ENCODE measurements around the gene MRC1. TPM values are rescaled to one million over a fixed set of nuclear protein-coding genes. Genes with fewer than 3 reads are reported as not detected.

MRC1 gene
- total RNA-seq = 15.1 TPM

DNA sequence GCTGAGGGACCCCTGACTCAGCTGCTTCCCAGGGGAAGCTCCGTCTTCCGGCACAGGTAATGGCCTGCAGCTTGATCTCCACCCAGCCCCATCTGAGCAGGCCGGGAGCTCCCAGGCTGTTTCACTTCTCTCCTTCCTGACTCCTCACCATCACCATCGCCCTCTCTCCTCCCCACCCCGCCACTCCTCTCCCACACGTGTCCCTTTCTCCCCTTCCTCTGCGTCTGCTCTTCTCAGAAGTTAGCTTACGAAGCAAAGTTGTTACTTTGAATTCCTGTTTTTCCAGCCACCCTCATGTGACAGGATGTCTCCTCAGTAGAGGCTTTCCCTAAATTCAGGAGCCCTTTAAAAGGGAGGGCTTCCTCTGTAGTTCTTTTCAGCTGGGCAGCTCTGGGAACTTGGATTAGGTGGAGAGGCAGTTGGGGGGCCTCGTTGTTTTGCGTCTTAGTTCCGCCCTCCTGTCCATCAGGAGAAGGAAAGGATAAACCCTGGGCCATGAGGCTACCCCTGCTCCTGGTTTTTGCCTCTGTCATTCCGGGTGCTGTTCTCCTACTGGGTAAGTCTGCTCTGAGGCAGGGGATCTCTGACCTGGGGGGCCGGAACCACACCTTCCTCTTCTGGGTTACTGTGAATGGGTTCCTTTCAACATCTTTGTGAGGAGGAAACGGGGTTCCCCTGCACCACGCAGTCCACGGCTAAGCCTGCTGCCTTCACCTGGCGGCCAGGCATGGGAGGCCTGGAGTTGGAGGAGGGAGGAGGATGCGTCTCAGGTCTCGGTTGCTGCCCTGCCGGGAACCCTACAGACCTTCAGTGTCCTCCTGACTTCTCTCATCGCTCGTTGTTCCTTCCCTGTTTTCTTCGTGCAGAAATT, at the start of gene MRC1:
Gene MRC1 (plus strand): TSS at position 378 of the 871 bp plus-strand sequence. CDS start 118 bp downstream, at position 496.
- Histone ChIP-seq H3K27me3 (no peaks in the 10 kb centered on the region), H3K36me3 (no peaks in the 10 kb centered on the region), H3K4me1 (no peaks in the 10 kb centered on the region), H3K4me3 (peak within 1 kb of the TSS in 1 of 2 donors; percentile 45), H3K27ac (no peak within 1 kb of the TSS), H3K9me3 (no peaks in the 10 kb centered on the region)
- TF ChIP-seq, protein P1, sequence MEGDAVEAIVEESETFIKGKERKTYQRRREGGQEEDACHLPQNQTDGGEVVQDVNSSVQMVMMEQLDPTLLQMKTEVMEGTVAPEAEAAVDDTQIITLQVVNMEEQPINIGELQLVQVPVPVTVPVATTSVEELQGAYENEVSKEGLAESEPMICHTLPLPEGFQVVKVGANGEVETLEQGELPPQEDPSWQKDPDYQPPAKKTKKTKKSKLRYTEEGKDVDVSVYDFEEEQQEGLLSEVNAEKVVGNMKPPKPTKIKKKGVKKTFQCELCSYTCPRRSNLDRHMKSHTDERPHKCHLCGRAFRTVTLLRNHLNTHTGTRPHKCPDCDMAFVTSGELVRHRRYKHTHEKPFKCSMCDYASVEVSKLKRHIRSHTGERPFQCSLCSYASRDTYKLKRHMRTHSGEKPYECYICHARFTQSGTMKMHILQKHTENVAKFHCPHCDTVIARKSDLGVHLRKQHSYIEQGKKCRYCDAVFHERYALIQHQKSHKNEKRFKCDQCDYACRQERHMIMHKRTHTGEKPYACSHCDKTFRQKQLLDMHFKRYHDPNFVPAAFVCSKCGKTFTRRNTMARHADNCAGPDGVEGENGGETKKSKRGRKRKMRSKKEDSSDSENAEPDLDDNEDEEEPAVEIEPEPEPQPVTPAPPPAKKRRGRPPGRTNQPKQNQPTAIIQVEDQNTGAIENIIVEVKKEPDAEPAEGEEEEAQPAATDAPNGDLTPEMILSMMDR (IDR thresholded peaks at IDR 0.05) = no peak
- DNase-seq (ENCODE audit: low spot score in 2 of 2) = no peak
- intact Hi-C loops (cut with DNase I) = no loop called here

- no peak for DNase-seq (ENCODE audit: low spot score in 2 of 2)
- Histone ChIP-seq H3K4me1 (no peaks in the 10 kb centered on the region), H3K9me3 (no peaks in the 10 kb centered on the region), H3K27ac (no peak overlapping the region), H3K36me3 (no peaks in the 10 kb centered on the region), H3K27me3 (no peaks in the 10 kb centered on the region), H3K4me3 (no peak overlapping the region)
- TF ChIP-seq, protein P1 (IDR thresholded peaks at IDR 0.05) = no peak
- intact Hi-C loops (cut with DNase I) = no loop called here
Observed at GRCh38 chr10:17764142-17764541, 45.0 kb upstream of the MRC1 start.

DNA sequence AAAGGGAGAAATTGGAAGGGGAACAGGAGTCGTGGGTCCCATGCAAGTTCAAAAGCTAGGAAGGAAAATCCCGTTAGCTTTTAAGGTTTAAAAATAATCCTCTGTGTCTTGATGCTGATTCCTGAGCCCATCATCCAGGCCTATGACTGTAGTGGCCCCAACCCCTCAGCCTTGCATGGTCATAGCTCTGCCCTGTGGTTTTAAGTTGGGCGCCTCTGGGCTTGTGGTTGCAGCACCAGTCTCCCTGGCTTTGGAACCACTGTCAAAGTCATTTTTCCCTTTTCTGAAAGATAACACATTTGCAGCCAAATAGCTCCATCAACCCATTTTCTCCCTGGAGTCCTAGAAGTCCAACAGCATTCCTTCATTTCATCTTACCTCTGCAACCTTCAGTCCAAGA, 43.5 kb upstream of the MRC1 start:
- DNase-seq (ENCODE audit: low spot score in 2 of 2) = no peak
- TF ChIP-seq, protein P1 (IDR thresholded peaks at IDR 0.05) = no peak
- H3K4me1 ChIP-seq = no peaks in the 10 kb centered on the region
- no peaks in the 10 kb centered on the region for H3K9me3 ChIP-seq
- H3K36me3 ChIP-seq = no peaks in the 10 kb centered on the region
- no peaks in the 10 kb centered on the region for H3K27me3 ChIP-seq
- no peak overlapping the region for H3K4me3 ChIP-seq
- no peak overlapping the region for H3K27ac ChIP-seq
- intact Hi-C loops (cut with DNase I) = no loop called here

- TF ChIP-seq, protein P1 (IDR thresholded peaks at IDR 0.05) = no peak
Observed at GRCh38 chr10:17766731-17767130, 42.4 kb upstream of the MRC1 start.

DNA sequence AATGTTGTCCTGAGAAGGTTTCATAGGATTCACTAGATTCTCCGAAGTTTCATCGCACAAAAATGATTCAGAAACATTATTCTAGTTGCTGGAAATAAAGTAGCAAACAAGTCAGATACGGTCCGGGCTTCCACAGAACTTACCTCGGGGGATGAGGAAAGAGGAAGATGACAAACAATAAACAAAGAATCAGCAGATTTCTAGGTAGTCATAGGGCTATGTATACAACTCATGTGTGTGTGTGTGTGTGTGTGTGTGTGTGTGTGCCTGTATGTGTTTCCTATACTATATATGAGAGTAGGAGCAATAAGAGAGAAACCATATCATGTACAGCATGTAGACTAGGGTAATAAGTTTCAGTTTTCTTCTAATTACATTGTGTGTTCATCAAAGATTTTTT, 40.7 kb upstream of the MRC1 start:
- no peaks in the 10 kb centered on the region for H3K4me1 ChIP-seq
- no peaks in the 10 kb centered on the region for H3K9me3 ChIP-seq
- H3K36me3 ChIP-seq = no peaks in the 10 kb centered on the region
- TF ChIP-seq, protein P1 (IDR thresholded peaks at IDR 0.05) = no peak
- no peak overlapping the region for H3K4me3 ChIP-seq
- intact Hi-C loops (cut with DNase I) = no loop called here
- no peak overlapping the region for H3K27ac ChIP-seq
- H3K27me3 ChIP-seq = no peaks in the 10 kb centered on the region
- no peak for DNase-seq (ENCODE audit: low spot score in 2 of 2)

More at GRCh38 chr10:17766731-17767130, 42.4 kb upstream of the MRC1 start:
- H3K9me3 ChIP-seq = no peaks in the 10 kb centered on the region
- intact Hi-C loops (cut with DNase I) = no loop called here
- H3K4me3 ChIP-seq = no peak overlapping the region
- no peak for DNase-seq (ENCODE audit: low spot score in 2 of 2)
- no peaks in the 10 kb centered on the region for H3K36me3 ChIP-seq
- H3K27me3 ChIP-seq = no peaks in the 10 kb centered on the region
- no peak overlapping the region for H3K27ac ChIP-seq
- H3K4me1 ChIP-seq = no peaks in the 10 kb centered on the region

Measured in ascending aorta (tissue), 2 donors.